ENCODE results near the gene CLEC4G.
A peak's percentile ranks its signal among the peaks of the same experiment; 100 is the strongest.

Gene CLEC4G

GRCh38 chr19:7704280-7705060, 27.4 kb downstream of the CLEC4G start:
- no peak for TF ChIP-seq CTCF (IDR thresholded peaks at IDR 0.05; ENCODE audit: insufficient read depth, low read depth, low read length, missing control alignments)
- no peak overlapping the region for H3K4me3 ChIP-seq (ENCODE audit: low read depth, low read length)
- no peak for DNase-seq (ENCODE audit: low read depth)

GRCh38 chr19:7703332-7703731, 28.6 kb downstream of the CLEC4G start:
- H3K4me3 ChIP-seq (ENCODE audit: low read depth, low read length): peak overlapping the region; percentile 94
- no peak for DNase-seq (ENCODE audit: low read depth)
- TF ChIP-seq CTCF (IDR thresholded peaks at IDR 0.05; ENCODE audit: insufficient read depth, low read depth, low read length, missing control alignments): no peak

GRCh38 chr19:7701654-7702457, 30.1 kb downstream of the CLEC4G start, which contains the start of gene FCER2:
TSS of gene FCER2 (minus strand) at chr19:7702131. CDS start at chr19:7699760, 2,371 bp downstream.
- peak; percentile 97 for DNase-seq (ENCODE audit: low read depth)
- H3K4me3 ChIP-seq (ENCODE audit: low read depth, low read length): peak within 1 kb of the TSS; percentile 94
- no peak for TF ChIP-seq CTCF (IDR thresholded peaks at IDR 0.05; ENCODE audit: insufficient read depth, low read depth, low read length, missing control alignments)

- H3K4me3 ChIP-seq (ENCODE audit: low read depth, low read length): peak overlapping the region; percentile 94
- DNase-seq (ENCODE audit: low read depth): peak; percentile 69
- no peak for TF ChIP-seq CTCF (IDR thresholded peaks at IDR 0.05; ENCODE audit: insufficient read depth, low read depth, low read length, missing control alignments)
These were observed 30.8 kb downstream of the CLEC4G start for GRCh38 chr19:7701049-7701653.

GRCh38 chr19:7699417-7700401, 32.2 kb downstream of the CLEC4G start:
- TF ChIP-seq CTCF (IDR thresholded peaks at IDR 0.05; ENCODE audit: insufficient read depth, low read depth, low read length, missing control alignments): no peak
- peak; percentile 85 for DNase-seq (ENCODE audit: low read depth)
- H3K4me3 ChIP-seq (ENCODE audit: low read depth, low read length): peak overlapping the region; percentile 94

- no peak for DNase-seq (ENCODE audit: low read depth)
These were observed 32.9 kb downstream of the CLEC4G start for GRCh38 chr19:7699003-7699402.

More at GRCh38 chr19:7699003-7699402, 32.9 kb downstream of the CLEC4G start:
- H3K4me3 ChIP-seq (ENCODE audit: low read depth, low read length): peak overlapping the region; percentile 94
- no peak for TF ChIP-seq CTCF (IDR thresholded peaks at IDR 0.05; ENCODE audit: insufficient read depth, low read depth, low read length, missing control alignments)
